ENCODE results near the gene ECM1. TPM values are rescaled to one million over a fixed set of nuclear protein-coding genes. Genes with fewer than 3 reads are reported as not detected.
A peak's percentile ranks its signal among the peaks of the same experiment; 100 is the strongest.

ECM1 gene
- total RNA-seq, 4 donors from 2014 or later: 17.4 to 32.9 (median 18.6) TPM

DNA sequence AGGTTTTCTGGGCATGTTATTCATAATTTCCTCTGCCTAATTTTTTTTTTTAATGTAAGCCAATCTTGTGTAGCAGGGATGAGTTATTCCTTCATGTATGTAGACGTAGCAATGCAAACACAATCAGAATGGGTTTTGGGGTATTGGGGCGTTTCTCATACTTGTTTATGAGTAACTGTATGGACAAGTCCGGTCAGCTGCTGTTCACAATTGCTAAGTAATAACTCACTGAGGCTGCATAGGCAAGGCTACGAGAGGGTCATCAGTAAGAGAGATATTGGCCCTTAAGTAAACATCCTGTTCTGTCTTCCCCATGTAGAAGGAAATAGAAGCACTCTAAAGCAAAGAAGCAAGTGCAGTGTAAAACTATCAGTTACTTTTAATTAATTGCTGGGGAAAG is 30.2 kb upstream of the ECM1 start:
- 51% methylated on average over 4 of the region's 4 CpGs for WGBS
- Histone ChIP-seq H3K9me3 (no peaks in the 10 kb centered on the region), H3K36me3 (peaks cover 0 to 5% (median 4%) of the 10 kb centered on the region in 4 donors), H3K27ac (replicated peaks in 1 of 4) (no peak overlapping the region), H3K27me3 (no peaks in the 10 kb centered on the region), H3K4me3 (no peak overlapping the region), H3K4me1 (peaks cover 0 to 16% (median 6%) of the 10 kb centered on the region in 4 donors)
- no peak for TF ChIP-seq CTCF (IDR thresholded peaks at IDR 0.05)
- TF ChIP-seq POLR2AphosphoS5 (IDR thresholded peaks at IDR 0.05): no peak
- no peak for TF ChIP-seq POLR2A (IDR thresholded peaks at IDR 0.05; ENCODE audit: low read depth)
- no peak for TF ChIP-seq EP300 (IDR thresholded peaks at IDR 0.05)
- intact Hi-C loops (cut with DNase I): no loop called here
- no peak for DNase-seq (ENCODE audit: extremely low spot score)

DNA sequence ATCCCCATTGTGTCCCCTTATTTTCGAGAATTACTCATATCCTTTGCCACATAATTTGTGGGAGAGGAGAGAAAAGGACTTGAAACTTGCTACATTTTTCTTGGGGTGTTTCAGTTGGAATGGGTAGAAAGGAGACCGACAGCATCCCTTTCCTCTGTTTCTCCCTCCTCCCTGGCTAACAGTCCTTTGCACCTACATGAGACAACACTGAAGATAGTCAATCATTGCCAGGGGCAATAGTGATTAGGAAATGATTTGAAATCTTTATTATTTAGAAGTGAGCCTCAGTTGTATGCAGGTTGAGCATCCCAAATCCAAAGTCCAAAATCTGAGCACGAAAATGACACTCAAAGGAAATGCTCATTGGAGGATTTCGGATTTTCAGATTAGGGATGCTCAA is 28.5 kb upstream of the ECM1 start:
- 81% methylated on average over 4 of the region's 4 CpGs for WGBS

DNA sequence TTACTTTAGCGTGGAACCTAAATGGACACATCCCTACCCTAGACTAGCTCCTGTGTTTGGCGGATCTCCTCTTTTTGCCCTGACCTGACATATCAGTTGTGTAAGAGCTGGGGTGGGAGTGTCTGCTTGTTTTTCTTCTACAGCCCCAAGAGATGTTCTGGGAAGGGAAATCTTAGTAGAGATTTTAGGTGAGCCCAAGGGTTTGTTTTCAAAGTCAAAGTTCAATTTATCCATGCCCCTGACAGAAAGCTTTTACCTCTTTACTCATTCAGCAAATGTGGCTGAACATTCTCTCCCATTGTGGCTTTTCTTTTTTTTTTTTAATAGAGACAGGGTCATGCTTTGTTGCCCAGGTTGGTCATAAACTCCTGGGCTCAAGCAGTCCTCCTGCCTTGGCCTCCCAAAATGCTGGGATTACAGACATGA is 28.0 kb upstream of the ECM1 start:
- Histone ChIP-seq H3K27ac (replicated peaks in 1 of 4) (no peak overlapping the region), H3K27me3 (no peaks in the 10 kb centered on the region), H3K4me3 (no peak overlapping the region), H3K36me3 (no peaks in the 10 kb centered on the region), H3K9me3 (no peaks in the 10 kb centered on the region), H3K4me1 (peaks cover 0 to 10% (median 6%) of the 10 kb centered on the region in 4 donors)
- TF ChIP-seq POLR2AphosphoS5 (IDR thresholded peaks at IDR 0.05): no peak
- no peak for TF ChIP-seq CTCF (IDR thresholded peaks at IDR 0.05)
- no peak for TF ChIP-seq POLR2A (IDR thresholded peaks at IDR 0.05; ENCODE audit: low read depth)
- TF ChIP-seq EP300 (IDR thresholded peaks at IDR 0.05): no peak
- WGBS: 61% methylated on average over 2 of the region's 2 CpGs
- no peak for DNase-seq (ENCODE audit: extremely low spot score)
- intact Hi-C loops (cut with DNase I): no loop called here

More for the DNA sequence above, 28.5 kb upstream of the ECM1 start:
- Histone ChIP-seq H3K4me3 (no peak overlapping the region), H3K27me3 (no peaks in the 10 kb centered on the region), H3K27ac (replicated peaks in 1 of 4) (no peak overlapping the region), H3K9me3 (no peaks in the 10 kb centered on the region), H3K4me1 (peaks cover 0 to 11% (median 6%) of the 10 kb centered on the region in 4 donors), H3K36me3 (no peaks in the 10 kb centered on the region)
- intact Hi-C loops (cut with DNase I): no loop called here
- TF ChIP-seq POLR2A (IDR thresholded peaks at IDR 0.05; ENCODE audit: low read depth) (no peak), EP300 (IDR thresholded peaks at IDR 0.05) (no peak), POLR2AphosphoS5 (IDR thresholded peaks at IDR 0.05) (no peak), CTCF (IDR thresholded peaks at IDR 0.05) (no peak)
- DNase-seq (ENCODE audit: extremely low spot score): no peak

GRCh38 chr1:150484431-150484830 is 23.5 kb upstream of the ECM1 start:
- WGBS: 82% methylated on average over 5 of the region's 5 CpGs
- TF ChIP-seq EP300 (IDR thresholded peaks at IDR 0.05) (no peak), POLR2AphosphoS5 (IDR thresholded peaks at IDR 0.05) (no peak), CTCF (IDR thresholded peaks at IDR 0.05) (no peak), POLR2A (IDR thresholded peaks at IDR 0.05; ENCODE audit: low read depth) (no peak)
- Histone ChIP-seq H3K27me3 (no peaks in the 10 kb centered on the region), H3K9me3 (no peaks in the 10 kb centered on the region), H3K4me1 (peaks cover 9 to 18% (median 12%) of the 10 kb centered on the region in 4 donors), H3K4me3 (no peak overlapping the region), H3K27ac (replicated peaks in 1 of 4) (no peak overlapping the region), H3K36me3 (peaks cover 0 to 8% (median 2%) of the 10 kb centered on the region in 4 donors)
- DNase-seq (ENCODE audit: extremely low spot score): no peak
- intact Hi-C loops (cut with DNase I): no loop called here

DNA sequence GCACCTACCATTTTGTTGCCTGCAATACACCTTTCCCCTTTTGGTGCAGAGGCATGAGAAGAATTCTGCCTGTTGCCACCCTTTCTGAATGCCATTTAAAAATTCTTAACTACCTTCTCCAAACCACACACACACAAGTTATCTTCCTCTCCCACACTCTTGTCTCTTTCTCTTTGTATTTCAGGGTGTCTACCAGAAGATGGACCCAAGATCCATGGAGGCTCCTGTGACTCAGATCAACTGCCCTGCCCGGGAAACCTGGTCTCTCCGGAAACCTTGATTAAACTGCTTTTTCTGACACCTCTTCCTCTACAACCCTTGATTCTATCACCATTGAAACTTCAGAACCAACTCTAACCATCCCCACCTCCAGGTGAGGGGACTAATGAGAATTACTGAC is 23.0 kb upstream of the ECM1 start:
- H3K4me1 ChIP-seq: peaks cover 9 to 18% (median 12%) of the 10 kb centered on the region in 4 donors
- 14% methylated on average over 2 of the region's 2 CpGs for WGBS
- no peak overlapping the region for H3K4me3 ChIP-seq
- no peak overlapping the region for H3K27ac ChIP-seq (replicated peaks in 1 of 4)
- H3K27me3 ChIP-seq: no peaks in the 10 kb centered on the region
- peak in 1 of 3 experiments; percentile 8 for TF ChIP-seq CTCF (IDR thresholded peaks at IDR 0.05)
- no peak for TF ChIP-seq POLR2A (IDR thresholded peaks at IDR 0.05; ENCODE audit: low read depth)
- no peak for TF ChIP-seq POLR2AphosphoS5 (IDR thresholded peaks at IDR 0.05)
- no peak for TF ChIP-seq EP300 (IDR thresholded peaks at IDR 0.05)
- no peak for DNase-seq (ENCODE audit: extremely low spot score)
- intact Hi-C loops (cut with DNase I): no loop called here
- H3K9me3 ChIP-seq: no peaks in the 10 kb centered on the region
- peaks cover 0 to 12% (median 6%) of the 10 kb centered on the region in 4 donors for H3K36me3 ChIP-seq
